ENCODE data around the gene POLR3A. TPM values are rescaled to one million over a fixed set of nuclear protein-coding genes. Genes with fewer than 3 reads are reported as not detected.

Gene POLR3A
- total and polyA plus RNA-seq, 2 donors (not counting 1 experiment from before 2014, with no cell fraction given), result 5.4 to 18.4 TPM

GRCh38 chr10:78053211-78053868 is 24.0 kb upstream of the POLR3A start:
- Histone ChIP-seq H3K4me3 (ENCODE audit: control extremely low read depth in 1 of 5, extremely low read depth in 1 of 5, insufficient read depth in 1 of 5, low read depth in 2 of 5, low read length in 4 of 5) (no peak overlapping the region), H4K20me1 (ENCODE audit: control insufficient read depth, insufficient read depth, low read length, poor library complexity, severe bottlenecking) (no peaks in the 10 kb centered on the region), H3K27me3 (replicated peaks in 1 of 4; ENCODE audit: control extremely low read depth in 1 of 4, control insufficient read depth in 3 of 4, insufficient read depth in 4 of 4, low read length in 3 of 4) (no peaks in the 10 kb centered on the region), H3K4me2 (replicated peaks; ENCODE audit: low read depth, low read length, poor library complexity, severe bottlenecking) (no peak overlapping the region), H3K36me3 (replicated peaks in 1 of 2; ENCODE audit: control extremely low read depth in 1 of 2, control insufficient read depth in 1 of 2, extremely low read depth in 1 of 2, insufficient read depth in 2 of 2, low read length in 1 of 2) (no peaks in the 10 kb centered on the region), H2AFZ (ENCODE audit: insufficient read depth, low read depth, low read length, poor library complexity, severe bottlenecking) (no peak overlapping the region), H3K9me3 (ENCODE audit: control extremely low read depth in 1 of 3, control insufficient read depth in 2 of 3, insufficient read depth in 1 of 3, low read length in 2 of 3) (no peaks in the 10 kb centered on the region), H3K9ac (ENCODE audit: low read length) (no peak overlapping the region), H3K4me1 (ENCODE audit: control insufficient read depth in 2 of 2, insufficient read depth in 2 of 2, low read length in 2 of 2) (no peaks in the 10 kb centered on the region), H3K79me2 (ENCODE audit: control insufficient read depth, insufficient read depth, low read length) (no peaks in the 10 kb centered on the region), H3K27ac (ENCODE audit: low read length in 2 of 2) (no peak overlapping the region)
- ChIA-PET CTCF (interaction anchor here (1.7 kb wide), 1 partner anchor 1143 kb away, joined by 5 read pairs; no protein-coding TSS in a partner anchor), POLR2A (interaction anchor here (0.7 kb wide), 1 partner anchor 1278 kb away, joined by 3 read pairs; no protein-coding TSS in a partner anchor)
- Mint-ChIP-seq H3K4me3 (no peak overlapping the region), H3K9me3 (ENCODE audit: insufficient read depth) (no peaks in the 10 kb centered on the region), H3K4me1 (no peaks in the 10 kb centered on the region), H3K27me3 (no peaks in the 10 kb centered on the region), H3K27ac (no peak overlapping the region)
- intact Hi-C loops (cut with micrococcal nuclease), result no loop called here
- WGBS (ENCODE audit: insufficient coverage), result 34% methylated on average over 2 of the region's 7 CpGs
- ATAC-seq (ENCODE audit: low read depth) (no peak), DNase-seq (no peak)
- TF ChIP-seq CTCF (IDR thresholded peaks at IDR 0.05) (no peak), EZH2 (IDR thresholded peaks at IDR 0.05; ENCODE audit: borderline replicate concordance, insufficient read depth, low read depth, low read length, poor library complexity, severe bottlenecking) (no peak)

- DNase-seq (no peak), ATAC-seq (ENCODE audit: low read depth) (no peak)
- Mint-ChIP-seq H3K4me3 (no peak overlapping the region), H3K9me3 (ENCODE audit: insufficient read depth) (no peaks in the 10 kb centered on the region), H3K27ac (no peak overlapping the region), H3K4me1 (peaks cover 12% of the 10 kb centered on the region), H3K27me3 (no peaks in the 10 kb centered on the region)
- Histone ChIP-seq H3K4me2 (replicated peaks; ENCODE audit: low read depth, low read length, poor library complexity, severe bottlenecking) (no peak overlapping the region), H3K4me3 (ENCODE audit: control extremely low read depth in 1 of 5, extremely low read depth in 1 of 5, insufficient read depth in 1 of 5, low read depth in 2 of 5, low read length in 4 of 5) (no peak overlapping the region), H3K27ac (ENCODE audit: low read length in 2 of 2) (no peak overlapping the region), H3K9me3 (ENCODE audit: control extremely low read depth in 1 of 3, control insufficient read depth in 2 of 3, insufficient read depth in 1 of 3, low read length in 2 of 3) (no peaks in the 10 kb centered on the region), H3K36me3 (replicated peaks in 1 of 2; ENCODE audit: control extremely low read depth in 1 of 2, control insufficient read depth in 1 of 2, extremely low read depth in 1 of 2, insufficient read depth in 2 of 2, low read length in 1 of 2) (no peaks in the 10 kb centered on the region), H4K20me1 (ENCODE audit: control insufficient read depth, insufficient read depth, low read length, poor library complexity, severe bottlenecking) (no peaks in the 10 kb centered on the region), H2AFZ (ENCODE audit: insufficient read depth, low read depth, low read length, poor library complexity, severe bottlenecking) (no peak overlapping the region), H3K27me3 (replicated peaks in 1 of 4; ENCODE audit: control extremely low read depth in 1 of 4, control insufficient read depth in 3 of 4, insufficient read depth in 4 of 4, low read length in 3 of 4) (no peaks in the 10 kb centered on the region), H3K4me1 (ENCODE audit: control insufficient read depth in 2 of 2, insufficient read depth in 2 of 2, low read length in 2 of 2) (peaks cover 0 to 17% of the 10 kb centered on the region in 2 donors), H3K79me2 (ENCODE audit: control insufficient read depth, insufficient read depth, low read length) (peaks cover 5% of the 10 kb centered on the region), H3K9ac (ENCODE audit: low read length) (no peak overlapping the region)
- WGBS (ENCODE audit: insufficient coverage), result 100% methylated on average over 1 of the region's 1 CpG
- ChIA-PET POLR2A (no interaction called here), CTCF (interaction anchor here (1.1 to 8.0 kb wide), 4 partner anchors 252 to 1155 kb away, joined by 3 to 148 read pairs (median 9); no protein-coding TSS in a partner anchor)
- TF ChIP-seq EZH2 (IDR thresholded peaks at IDR 0.05; ENCODE audit: borderline replicate concordance, insufficient read depth, low read depth, low read length, poor library complexity, severe bottlenecking), result no peak
- TF ChIP-seq CTCF (IDR thresholded peaks at IDR 0.05), result no peak
- intact Hi-C loops (cut with micrococcal nuclease), result loop anchor here (5.0 kb wide), 1 partner anchor 252 kb away; no protein-coding TSS in a partner anchor
Observed at GRCh38 chr10:78049851-78050250, 20.5 kb upstream of the POLR3A start.

Data from B cell (primary cell).